Measurements from ENCODE around the gene PARVB.
A peak's percentile ranks its signal among the peaks of the same experiment; 100 is the strongest.

The PARVB gene

GRCh38 chr22:44024288-44024921 lies at the start of gene PARVB:
Gene PARVB (plus strand): TSS chr22:44024302. CDS start chr22:44024340, 38 bp downstream.
- DNase-seq, result peak; percentile 46

DNA sequence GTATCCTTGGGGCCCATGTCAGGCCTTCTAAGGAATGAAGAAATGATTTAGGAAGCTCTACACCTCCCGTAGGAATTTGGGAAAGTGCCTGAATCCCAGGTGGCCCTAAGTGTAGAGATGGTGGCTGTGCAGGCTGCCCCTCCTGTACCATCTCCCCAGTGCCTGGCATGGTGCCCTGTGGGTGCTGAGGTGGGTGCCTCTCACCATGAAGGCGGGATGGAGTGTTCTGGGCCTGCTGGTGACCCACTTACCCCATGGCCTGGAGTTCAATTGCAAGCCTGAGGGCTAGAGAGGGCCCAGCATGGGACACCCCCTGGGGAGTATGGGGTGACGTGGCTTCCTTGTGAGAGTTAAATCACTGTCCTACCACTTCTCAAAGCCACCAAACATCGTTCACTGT lies 49.1 kb upstream of the PARVB start:
- no peak for DNase-seq

DNA sequence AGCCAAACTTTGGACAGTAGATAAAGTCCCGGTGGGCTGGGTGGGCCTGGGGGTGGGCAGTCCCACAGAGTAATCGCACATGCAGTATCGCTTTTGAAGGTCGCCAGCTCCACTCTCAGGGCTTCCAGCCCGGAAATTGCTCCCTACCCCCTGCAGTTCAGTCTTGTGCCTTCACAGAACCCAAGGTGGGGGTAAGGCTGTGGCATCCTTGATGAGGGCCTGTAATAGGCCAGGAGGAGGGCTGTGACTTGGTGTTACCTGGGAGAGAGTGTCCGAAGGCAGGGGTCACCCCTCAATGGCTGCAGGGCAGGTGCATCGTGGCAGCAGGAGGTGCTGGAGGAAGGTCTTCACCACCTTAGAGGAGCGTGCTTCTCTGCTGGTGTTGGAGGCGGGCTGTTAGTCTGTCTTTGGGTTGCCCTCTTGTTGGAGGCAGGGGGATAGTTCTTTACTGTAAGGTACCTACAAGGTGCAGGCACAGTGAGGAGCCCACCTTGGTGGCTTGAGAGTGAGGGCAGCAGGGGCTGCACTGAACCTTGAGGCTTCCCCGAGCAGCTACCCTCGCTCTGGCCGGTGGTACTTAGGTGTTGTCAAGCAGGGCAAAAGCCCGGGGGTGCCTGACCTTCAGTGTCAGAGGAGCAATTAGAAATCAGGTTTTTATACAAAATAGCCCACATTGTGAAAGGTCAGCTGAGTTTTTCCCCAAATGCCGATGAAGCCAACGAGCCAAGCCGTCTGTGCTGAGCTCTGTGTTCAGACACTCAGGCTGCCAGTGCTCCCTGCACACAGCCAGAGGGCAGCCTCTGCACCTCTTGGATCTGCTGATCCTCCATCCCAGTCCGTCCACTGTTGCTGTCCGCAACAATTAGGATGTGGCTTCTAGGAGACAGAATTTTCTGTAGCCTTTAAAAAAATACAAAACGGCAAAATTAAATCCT lies 47.0 kb upstream of the PARVB start:
- DNase-seq, result no peak

GRCh38 chr22:43978558-43978957 lies 45.5 kb upstream of the PARVB start:
- no peak for DNase-seq

DNA sequence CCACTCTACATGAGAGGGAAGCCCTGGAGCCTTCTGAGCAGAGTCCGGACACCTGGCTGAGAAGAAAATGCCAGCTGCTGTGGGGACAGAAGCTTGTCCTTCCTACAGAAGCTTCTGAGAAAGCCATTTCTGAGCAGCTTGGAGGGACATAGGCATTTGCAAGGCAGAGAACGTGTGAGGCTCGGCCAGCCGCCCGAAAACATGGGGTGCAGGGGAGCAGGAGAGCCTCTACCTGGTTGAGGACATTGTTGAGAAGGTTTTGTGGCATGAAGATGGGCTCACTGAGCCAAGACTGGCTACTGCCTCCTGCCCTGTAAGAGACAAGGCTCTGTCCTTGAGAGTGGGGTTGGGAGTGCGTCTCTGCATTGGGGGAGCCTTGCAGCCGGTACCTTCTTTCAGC lies 43.5 kb upstream of the PARVB start:
- DNase-seq, result no peak

DNA sequence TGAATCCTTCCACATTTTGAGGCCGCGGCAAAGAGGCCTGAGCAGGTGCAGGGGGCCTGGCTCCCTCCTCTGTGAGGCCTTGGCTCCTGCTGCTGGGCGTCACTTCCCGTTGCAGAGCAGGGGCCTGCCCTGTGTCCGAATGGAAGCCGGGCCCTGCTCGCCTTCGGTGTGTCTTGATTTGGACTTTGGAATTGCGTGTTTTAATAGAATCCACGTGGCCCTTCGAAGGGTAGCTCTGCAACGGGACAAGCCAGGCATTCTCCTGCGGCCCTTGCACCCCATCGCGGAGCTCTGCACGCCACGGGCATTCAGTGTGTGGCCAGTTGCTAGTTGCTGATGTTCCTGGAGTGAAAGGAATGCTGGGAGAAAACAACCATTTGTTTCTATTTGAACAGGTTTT lies 43.1 kb upstream of the PARVB start:
- no peak for DNase-seq

GRCh38 chr22:43983808-43984207 lies 40.3 kb upstream of the PARVB start:
- no peak for DNase-seq

DNA sequence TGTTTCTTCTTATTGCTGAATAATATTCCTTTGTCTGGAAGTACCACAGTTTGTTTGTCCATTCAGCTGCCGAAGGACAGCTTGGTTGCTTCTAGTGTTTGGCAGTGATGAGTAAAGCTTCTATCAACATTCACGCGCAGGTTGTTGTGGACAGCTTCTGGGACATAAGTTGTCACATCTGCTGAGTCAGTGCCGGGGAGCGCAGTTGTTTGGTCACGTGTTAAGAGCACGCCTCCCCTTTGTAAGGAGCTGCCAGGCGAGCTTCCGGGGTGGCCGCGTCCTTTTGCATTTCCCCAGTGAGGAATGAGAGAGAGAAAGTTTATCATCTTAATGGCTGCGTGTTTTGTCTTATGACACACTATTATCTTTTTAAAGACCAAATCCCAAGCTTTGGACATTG lies 38.6 kb upstream of the PARVB start:
- DNase-seq, result no peak

DNA sequence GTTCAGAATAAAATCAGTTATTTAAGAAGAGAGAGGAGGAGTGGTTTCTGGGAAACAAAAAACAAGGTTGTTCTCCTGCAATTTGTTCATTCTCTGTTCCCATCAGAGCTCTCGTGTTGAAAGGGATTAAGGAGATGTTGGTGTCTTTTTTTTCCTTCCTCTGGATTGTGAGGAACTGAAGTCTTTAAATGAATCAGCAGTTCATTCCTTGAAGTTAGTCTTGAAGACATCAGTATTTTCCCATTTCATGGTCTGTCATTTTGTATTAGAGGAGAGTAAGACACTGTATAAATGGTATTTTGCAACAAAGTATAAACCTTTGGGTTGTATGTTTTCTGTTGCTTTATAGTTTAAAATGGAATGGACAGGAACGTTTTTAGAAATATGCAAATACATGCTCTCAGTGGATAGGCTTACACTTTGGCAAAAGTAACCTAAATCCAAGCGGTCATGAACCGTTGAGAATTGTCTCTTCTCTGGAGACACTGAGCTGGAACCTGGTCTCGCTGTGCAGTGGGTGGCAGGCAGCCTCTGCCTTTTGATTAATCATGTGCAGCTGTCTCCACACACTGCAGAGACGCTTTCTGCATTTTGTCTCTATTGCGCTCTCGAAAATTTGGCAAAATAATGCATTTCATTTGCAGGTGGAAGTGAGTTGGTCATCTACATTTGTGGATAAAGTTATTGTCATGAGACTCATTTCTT lies 35.8 kb upstream of the PARVB start:
- no peak for DNase-seq

DNA sequence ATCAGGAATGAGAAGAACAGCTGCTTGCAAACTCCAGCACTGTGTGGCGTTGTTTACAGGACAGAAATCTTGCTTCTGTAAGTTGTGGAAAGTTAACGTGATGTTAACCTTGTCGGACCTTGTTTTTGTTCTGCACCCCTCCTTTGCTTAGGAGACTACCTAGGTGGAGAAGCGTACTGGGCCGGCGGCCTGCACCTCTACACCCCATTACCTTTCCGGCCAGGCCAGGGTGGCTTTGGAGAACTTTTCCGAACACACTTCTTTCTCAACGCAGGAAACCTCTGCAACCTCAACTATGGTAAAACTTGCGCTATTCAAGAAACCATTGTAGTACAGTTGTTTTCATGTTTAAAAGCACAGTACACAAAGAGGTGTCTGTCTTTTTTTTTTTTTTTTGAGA lies 35.1 kb upstream of the PARVB start:
- DNase-seq, result no peak

GRCh38 chr22:43990044-43990443 lies 34.1 kb upstream of the PARVB start:
- DNase-seq, result no peak

- DNase-seq, result no peak
Observed at GRCh38 chr22:43991316-43992020, 32.6 kb upstream of the PARVB start.

DNA sequence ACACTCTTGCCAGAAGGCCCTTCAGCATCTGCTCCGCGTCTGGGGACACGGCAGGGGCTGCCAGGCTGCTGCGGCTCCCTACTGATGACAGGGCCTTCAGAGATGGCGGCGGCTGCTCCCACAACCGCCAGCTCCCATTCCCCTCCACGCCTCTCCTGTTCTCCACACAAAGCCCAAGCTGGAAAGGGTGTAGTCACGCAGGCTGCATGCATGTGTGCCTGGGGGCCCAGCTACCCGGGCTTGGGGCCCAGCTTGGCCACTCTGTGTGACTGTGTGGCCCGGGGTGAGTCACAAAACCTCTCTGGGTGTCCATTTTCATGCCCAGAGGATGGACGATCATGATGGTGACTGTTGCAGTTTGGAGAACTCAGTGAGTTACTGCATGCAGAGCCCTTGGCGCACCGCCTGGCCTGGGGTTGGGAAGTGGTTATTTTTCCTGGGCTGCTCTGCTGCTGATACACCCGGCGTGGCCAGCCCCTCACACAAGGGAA lies 31.7 kb upstream of the PARVB start:
- no peak for DNase-seq

GRCh38 chr22:43993072-43993760 lies 30.9 kb upstream of the PARVB start:
- DNase-seq, result peak; percentile 66

GRCh38 chr22:43994006-43994405 lies 30.1 kb upstream of the PARVB start:
- no peak for DNase-seq

- no peak for DNase-seq
Observed at GRCh38 chr22:43994416-43994815, 29.7 kb upstream of the PARVB start.

GRCh38 chr22:43995057-43995685 lies 28.9 kb upstream of the PARVB start:
- DNase-seq, result no peak

- no peak for DNase-seq
Observed at GRCh38 chr22:43995798-43996169, 28.3 kb upstream of the PARVB start.

GRCh38 chr22:43996170-43996980 lies 27.7 kb upstream of the PARVB start:
- DNase-seq, result peak; percentile 79

DNA sequence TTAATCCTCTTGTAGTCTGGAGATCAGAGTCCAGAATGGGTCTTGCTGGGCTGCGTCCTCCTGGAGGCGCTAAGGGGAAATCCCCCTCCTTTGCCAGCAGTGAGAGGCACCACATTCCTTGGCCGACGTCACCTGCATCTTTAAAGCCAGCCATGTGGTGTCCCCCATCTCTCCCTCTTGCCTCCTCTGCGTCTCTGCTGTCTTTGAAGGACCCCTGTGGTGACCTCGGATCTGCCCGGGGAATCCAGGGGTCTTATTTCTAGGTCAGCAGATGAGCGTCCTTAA lies 27.2 kb upstream of the PARVB start:
- no peak for DNase-seq

GRCh38 chr22:43998679-43999264 lies 25.3 kb upstream of the PARVB start:
- DNase-seq, result no peak
